VCaP (cell line): ENCODE results near the gene LNP1.
A peak's percentile ranks its signal among the peaks of the same experiment; 100 is the strongest.

Source experiments
- H3K27ac ChIP-seq: fragments of 450-650 bp; 2 replicates; pipeline ENCODE4 v1.5.1; 2017
- CTCF ChIP-seq: fragments of 450-650 bp; conservative IDR thresholded peaks from 2 replicates; pipeline ENCODE4 v1.5.1; 2017; ENCODE audit warnings: mild to moderate bottlenecking, moderate library complexity

LNP1 gene

GRCh38 chr3:100455841-100456550, 54.7 kb downstream of the LNP1 start:
- H3K27ac ChIP-seq: no peak overlapping the region
- no peak for TF ChIP-seq CTCF

- H3K27ac ChIP-seq: no peak overlapping the region
Observed at GRCh38 chr3:100456745-100457144, 55.4 kb downstream of the LNP1 start.

GRCh38 chr3:100457811-100458210, 56.5 kb downstream of the LNP1 start:
- TF ChIP-seq CTCF: no peak
- H3K27ac ChIP-seq: no peak overlapping the region

More at GRCh38 chr3:100456745-100457144, 55.4 kb downstream of the LNP1 start:
- TF ChIP-seq CTCF: no peak

GRCh38 chr3:100458814-100459213, 57.5 kb downstream of the LNP1 start:
- no peak for TF ChIP-seq CTCF
- no peak overlapping the region for H3K27ac ChIP-seq

GRCh38 chr3:100463002-100463401, 61.7 kb downstream of the LNP1 start:
- H3K27ac ChIP-seq: no peak overlapping the region; the same call in 1 of the 2 replicates
- peak; percentile 80 for TF ChIP-seq CTCF

- no peak overlapping the region; the same call in 1 of the 2 replicates for H3K27ac ChIP-seq
- no peak for TF ChIP-seq CTCF
Observed at GRCh38 chr3:100463646-100464155, 62.4 kb downstream of the LNP1 start.

GRCh38 chr3:100465892-100466777, 64.8 kb downstream of the LNP1 start:
- TF ChIP-seq CTCF: no peak
- no peak overlapping the region for H3K27ac ChIP-seq
